HG03175 (cell line): Measurements from ENCODE around the gene HBE1.
"Not testable (repeated sequence)": the region's sequence is repeated elsewhere in the genome, so short reads cannot be mapped to it uniquely, and the experiment has no call there.

Experiments
- ATAC-seq: cut with Tn5 transposase; IDR thresholded peaks from one replicate; pipeline ENCODE4 v1.9.1; 2021; ENCODE audit warnings: mild to moderate bottlenecking, moderate library complexity; ENCODE audit not compliant: unreplicated experiment

Gene HBE1

GRCh38 chr11:5269715-5270147 lies at the start of gene HBE1:
TSS of gene HBE1 (minus strand) at chr11:5269945. CDS start at chr11:5269890, 55 bp downstream.
- no peak for ATAC-seq

GRCh38 chr11:5317292-5317691 lies 47.5 kb upstream of the HBE1 start:
- no peak for ATAC-seq

- ATAC-seq: not testable (repeated sequence)
Observed at GRCh38 chr11:5313326-5314023, 43.7 kb upstream of the HBE1 start.

GRCh38 chr11:5310423-5310822 lies 40.7 kb upstream of the HBE1 start:
- ATAC-seq: no peak

GRCh38 chr11:5307256-5308019 lies 37.7 kb upstream of the HBE1 start:
- no peak for ATAC-seq

- no peak for ATAC-seq
Observed at GRCh38 chr11:5304046-5304445, 34.3 kb upstream of the HBE1 start.

- no peak for ATAC-seq
Observed at GRCh38 chr11:5303626-5304025, 33.9 kb upstream of the HBE1 start.

GRCh38 chr11:5301846-5302245 lies 32.1 kb upstream of the HBE1 start, which contains the start of gene OR51B4:
TSS of gene OR51B4 (minus strand) at chr11:5301946. CDS start at chr11:5301946, 0 bp downstream.
- no peak for ATAC-seq

- ATAC-seq: no peak
Observed at GRCh38 chr11:5300251-5300650, 30.5 kb upstream of the HBE1 start.

- no peak for ATAC-seq
Observed at GRCh38 chr11:5298451-5298850, 28.7 kb upstream of the HBE1 start.

- ATAC-seq: no peak
Observed at GRCh38 chr11:5297721-5298323, 28.1 kb upstream of the HBE1 start.

GRCh38 chr11:5294342-5294995 lies 24.7 kb upstream of the HBE1 start:
- ATAC-seq: not testable (repeated sequence)

- ATAC-seq: no peak
Observed at GRCh38 chr11:5293028-5293427, 23.3 kb upstream of the HBE1 start.

GRCh38 chr11:5291207-5291838 lies 21.6 kb upstream of the HBE1 start:
- peak; percentile 93 for ATAC-seq

GRCh38 chr11:5290106-5290505 lies 20.4 kb upstream of the HBE1 start:
- no peak for ATAC-seq

GRCh38 chr11:5289696-5290095 lies 20.0 kb upstream of the HBE1 start:
- no peak for ATAC-seq

GRCh38 chr11:5288906-5289550 lies 19.3 kb upstream of the HBE1 start:
- no peak for ATAC-seq

- ATAC-seq: no peak
Observed at GRCh38 chr11:5288108-5288905, 18.6 kb upstream of the HBE1 start.

GRCh38 chr11:5286901-5287300 lies 17.2 kb upstream of the HBE1 start:
- ATAC-seq: no peak
